GM19240 (cell line): Measurements from ENCODE around the gene SSMEM1.
"Not testable (repeated sequence)": the region's sequence is repeated elsewhere in the genome, so short reads cannot be mapped to it uniquely, and the experiment has no call there.

ENCODE experiments used
- DNase-seq: peaks from one replicate; pipeline ENCODE4 v3.0.0; 2011; ENCODE audit warnings: low spot score; ENCODE audit not compliant: insufficient read length

SSMEM1 gene

DNA sequence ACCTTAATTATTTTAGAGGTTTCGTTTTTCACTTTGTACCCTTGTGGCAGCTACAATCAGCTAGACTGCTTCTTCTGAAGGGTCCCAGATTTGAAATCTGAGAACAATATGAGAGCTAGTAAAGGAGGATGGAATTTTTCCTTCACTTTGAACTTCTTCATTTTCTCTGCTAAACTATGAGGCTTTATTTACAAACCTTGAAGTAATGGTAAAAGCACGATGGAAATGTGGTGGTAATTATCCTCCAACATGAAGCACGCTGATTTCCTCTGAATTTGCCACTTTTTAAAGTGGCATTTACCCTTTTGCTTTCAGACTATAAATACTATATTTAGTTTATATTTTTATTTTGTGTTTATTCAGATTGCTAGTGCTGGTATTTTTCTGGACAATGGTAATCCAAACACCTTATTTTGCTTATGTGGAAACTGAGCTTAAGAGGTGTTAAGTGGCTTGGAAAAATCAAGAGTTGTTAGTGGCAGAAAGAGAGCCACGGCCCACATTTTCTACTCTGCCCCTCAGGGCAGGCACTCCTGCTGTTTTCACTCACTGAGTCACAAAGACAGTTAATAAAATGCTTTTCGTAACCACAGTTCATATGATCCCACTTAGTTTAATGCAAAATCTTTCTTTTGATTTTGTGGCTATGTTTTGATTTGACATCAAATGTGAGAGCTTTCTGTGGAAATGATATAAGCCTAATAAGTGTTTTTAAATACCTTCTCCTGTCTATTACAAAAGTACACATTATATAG lies 2.7 kb downstream of the SSMEM1 start:
- DNase-seq, result no peak

- DNase-seq, result no peak
Measured at GRCh38 chr7:130213828-130214227, 6.2 kb downstream of the SSMEM1 start.

DNA sequence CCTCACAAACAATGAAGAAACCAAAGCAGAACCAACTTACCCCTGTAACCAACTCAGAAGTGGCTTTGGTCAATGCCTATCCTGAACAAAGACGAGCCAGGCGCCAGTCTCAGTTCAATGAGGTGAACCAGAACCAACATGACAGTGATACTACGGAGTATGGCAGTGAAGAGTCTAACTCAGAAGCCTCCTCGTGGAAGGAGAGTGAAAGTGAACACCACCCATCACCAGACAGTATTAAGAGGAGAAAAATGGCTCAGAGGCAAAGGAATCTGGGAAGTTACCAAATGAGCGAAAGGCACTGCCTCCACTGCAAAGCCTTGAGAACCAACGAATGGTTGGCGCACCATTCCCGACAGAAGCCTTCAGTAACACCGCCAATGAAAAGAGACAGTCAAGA lies 8.4 kb downstream of the SSMEM1 start:
- DNase-seq, result no peak

GRCh38 chr7:130216750-130217149 lies 9.1 kb downstream of the SSMEM1 start:
- no peak for DNase-seq

DNA sequence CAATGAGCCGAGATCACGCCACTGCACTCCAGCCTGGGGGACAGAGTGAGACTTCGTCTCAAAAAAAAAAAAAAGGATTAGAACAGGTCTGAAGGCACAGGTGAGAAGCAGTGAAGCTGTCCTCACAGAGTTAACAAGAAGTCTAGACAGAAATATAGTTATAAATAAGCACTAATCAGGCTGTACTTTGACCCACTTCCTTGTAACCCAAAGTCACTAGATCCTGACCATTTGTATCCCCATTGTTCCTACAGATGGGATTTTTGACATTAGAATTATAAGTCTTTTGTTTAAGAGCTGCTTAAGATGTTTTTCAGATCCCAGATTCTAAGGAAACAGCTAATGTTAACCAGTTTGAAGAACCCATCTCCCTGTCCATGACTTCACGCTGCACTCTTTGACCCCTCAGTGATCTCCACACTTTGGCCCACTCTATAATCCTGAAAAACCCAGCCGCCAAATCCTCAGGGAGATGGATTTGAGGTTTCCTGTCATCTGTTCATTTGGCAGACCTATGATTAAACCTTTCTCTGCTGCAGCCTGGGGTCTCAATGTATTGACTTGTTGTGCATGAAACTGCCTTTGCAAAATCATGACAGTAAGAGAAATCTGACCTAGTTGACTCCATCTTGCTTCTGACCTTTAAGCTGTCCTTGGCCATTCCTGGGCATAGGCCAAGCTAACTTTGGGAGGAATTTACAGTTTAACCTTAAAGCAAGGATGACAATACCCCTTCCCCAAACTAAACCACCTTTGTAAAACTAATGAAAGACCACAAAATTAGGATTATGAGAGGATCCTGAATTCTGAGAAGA lies 11.4 kb downstream of the SSMEM1 start:
- DNase-seq, result no peak

DNA sequence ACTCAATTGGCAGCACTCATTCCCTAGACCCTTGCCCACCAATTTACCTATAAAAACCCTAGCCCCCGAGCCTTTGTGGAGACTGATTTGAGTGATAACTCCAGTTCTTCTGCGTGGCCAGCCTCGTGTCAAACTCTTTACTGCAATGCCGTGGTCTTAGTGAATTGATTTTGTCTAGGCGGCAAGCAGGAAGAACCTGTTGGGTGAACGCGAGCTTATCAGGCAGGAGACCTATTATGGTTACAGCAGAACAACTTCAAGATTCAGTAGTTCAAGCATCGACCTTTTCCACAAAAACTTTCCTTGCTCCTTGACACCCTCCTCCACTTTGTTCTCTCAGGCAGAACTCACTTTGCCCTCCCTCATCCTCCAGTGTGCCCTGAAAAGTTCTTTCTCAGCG lies 12.2 kb downstream of the SSMEM1 start:
- no peak for DNase-seq

DNA sequence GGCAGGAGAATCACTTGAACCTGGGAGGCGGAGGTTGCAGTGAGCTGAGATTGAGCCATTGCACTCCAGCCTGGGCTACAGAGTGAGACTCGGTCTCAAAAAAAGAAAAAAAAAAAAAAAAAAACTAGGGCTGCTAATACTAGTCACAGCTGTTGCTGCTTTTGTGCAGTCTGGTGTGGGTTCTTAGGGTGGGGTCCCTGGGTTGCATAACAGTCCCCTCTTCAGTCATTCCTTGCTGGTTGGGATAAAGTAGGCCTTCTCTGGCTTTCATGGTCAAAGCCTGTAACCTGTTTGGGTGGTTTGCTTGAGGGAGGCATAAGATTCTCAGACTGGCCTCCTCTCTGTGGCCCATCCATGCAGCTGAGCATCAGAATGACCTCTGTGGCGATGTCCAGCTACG lies 14.1 kb downstream of the SSMEM1 start:
- no peak for DNase-seq

GRCh38 chr7:130223646-130224045 lies 16.0 kb downstream of the SSMEM1 start:
- DNase-seq, result no peak

DNA sequence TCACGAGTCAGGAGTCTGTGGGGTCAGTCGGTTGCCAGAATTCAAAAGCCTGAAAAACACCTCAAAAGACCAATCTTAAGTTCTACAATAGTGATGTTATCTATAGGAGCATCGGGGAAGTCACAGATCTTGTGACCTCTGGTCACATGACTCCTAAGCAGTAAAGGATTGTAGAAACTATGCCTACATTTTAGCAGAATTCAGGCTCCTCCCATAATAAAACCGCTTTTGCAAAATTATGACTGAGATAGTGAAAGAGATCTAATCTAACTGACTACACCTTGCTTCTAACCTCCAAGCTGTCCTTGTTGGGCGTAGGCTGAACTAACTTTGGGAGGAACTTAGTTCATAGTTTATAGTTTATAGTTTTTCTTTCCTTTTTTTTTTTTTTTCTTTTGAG lies 16.6 kb downstream of the SSMEM1 start:
- DNase-seq, result no peak

GRCh38 chr7:130224923-130225322 lies 17.3 kb downstream of the SSMEM1 start:
- not testable (repeated sequence) for DNase-seq

- no peak for DNase-seq
Measured at GRCh38 chr7:130226333-130226732, 18.7 kb downstream of the SSMEM1 start.

DNA sequence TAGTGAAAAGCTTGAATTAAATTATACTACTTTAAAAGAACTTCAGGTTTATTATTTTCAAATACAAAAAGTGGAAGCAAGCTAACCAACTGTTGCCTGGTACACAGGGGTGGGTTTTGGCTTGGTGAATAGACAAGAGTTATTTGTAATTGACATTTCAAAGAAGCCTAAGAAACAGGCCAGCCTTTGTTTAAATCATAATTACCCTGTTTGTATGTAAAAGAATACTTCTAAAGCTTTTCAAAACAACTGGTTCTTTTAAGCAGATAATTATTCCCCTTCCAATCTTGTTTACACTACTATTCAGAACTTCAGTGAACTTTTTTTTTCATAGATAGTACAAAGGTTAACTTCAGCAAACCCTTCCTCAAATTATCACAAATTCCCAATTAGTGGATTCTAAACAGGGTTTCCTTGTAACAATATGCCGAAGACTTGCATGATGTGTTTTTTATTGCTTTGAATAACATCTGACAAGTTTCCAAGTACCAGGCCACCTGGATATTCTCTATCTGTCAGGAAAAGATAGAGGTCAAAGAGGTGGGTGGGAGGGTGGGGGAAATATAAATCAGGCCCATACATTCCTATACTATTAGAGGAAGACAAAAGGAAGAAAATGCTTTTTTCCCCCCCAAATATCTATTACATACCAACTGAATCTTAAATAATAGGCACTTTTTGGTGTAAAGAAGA lies 20.4 kb downstream of the SSMEM1 start:
- DNase-seq, result no peak

DNA sequence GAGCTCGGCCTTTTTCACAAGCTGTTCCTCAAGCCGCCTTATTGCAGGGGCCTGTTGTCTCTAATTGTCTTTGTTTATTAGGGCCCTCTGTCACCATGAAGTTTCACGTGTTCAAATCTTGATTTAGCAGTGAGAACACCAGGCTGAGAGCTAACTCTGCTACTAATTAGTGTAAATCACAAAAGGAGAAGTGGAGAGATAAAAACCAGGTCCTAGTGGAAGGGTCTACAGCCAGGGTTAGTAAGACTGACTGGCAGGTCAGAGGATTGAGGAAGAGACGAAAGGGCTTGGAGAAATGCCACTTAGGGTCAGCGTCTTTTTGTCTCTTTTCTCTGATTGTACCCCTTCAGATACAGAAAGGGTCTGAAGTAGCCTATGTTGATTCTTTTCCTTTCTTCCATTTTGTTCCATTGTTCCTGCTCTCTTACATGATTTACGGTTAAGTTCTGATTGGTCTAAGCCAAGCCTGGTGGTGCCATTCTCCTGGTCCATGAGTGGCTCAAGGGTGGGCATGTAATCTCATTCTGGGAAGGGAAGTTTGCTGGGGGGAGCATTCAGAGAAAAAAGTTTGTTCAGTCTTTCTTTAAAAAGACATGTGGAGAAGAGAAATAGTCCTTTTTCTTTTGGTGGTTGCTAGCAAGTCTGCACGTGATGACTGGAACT lies 21.3 kb downstream of the SSMEM1 start:
- DNase-seq, result no peak

- DNase-seq, result not testable (repeated sequence)
Measured at GRCh38 chr7:130229981-130230380, 22.3 kb downstream of the SSMEM1 start.

- DNase-seq, result no peak
Measured at GRCh38 chr7:130231792-130232191, 24.1 kb downstream of the SSMEM1 start.

GRCh38 chr7:130232209-130232608 lies 24.5 kb downstream of the SSMEM1 start:
- no peak for DNase-seq

GRCh38 chr7:130234078-130234477 lies 26.4 kb downstream of the SSMEM1 start:
- DNase-seq, result no peak

- DNase-seq, result not testable (repeated sequence)
Measured at GRCh38 chr7:130236361-130236760, 28.7 kb downstream of the SSMEM1 start.

DNA sequence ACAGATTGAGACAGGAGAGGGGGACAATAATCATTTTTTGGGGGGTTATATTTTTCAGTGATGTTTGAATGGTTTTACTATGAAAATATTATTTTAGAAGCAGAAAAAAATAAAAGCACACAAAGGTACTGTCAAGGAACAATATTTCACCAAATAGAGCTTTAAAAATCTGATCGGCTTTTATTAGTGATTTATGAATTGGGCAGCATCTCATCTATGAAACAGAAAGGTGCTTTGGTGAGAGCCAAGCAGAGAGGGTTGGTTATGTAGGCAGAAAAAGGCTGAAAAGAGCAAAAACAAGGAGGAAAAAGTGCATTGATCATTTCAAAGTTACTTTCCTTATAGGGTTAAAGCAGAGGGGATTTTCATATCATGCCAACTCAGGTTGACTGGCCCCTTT lies 32.6 kb downstream of the SSMEM1 start:
- no peak for DNase-seq

DNA sequence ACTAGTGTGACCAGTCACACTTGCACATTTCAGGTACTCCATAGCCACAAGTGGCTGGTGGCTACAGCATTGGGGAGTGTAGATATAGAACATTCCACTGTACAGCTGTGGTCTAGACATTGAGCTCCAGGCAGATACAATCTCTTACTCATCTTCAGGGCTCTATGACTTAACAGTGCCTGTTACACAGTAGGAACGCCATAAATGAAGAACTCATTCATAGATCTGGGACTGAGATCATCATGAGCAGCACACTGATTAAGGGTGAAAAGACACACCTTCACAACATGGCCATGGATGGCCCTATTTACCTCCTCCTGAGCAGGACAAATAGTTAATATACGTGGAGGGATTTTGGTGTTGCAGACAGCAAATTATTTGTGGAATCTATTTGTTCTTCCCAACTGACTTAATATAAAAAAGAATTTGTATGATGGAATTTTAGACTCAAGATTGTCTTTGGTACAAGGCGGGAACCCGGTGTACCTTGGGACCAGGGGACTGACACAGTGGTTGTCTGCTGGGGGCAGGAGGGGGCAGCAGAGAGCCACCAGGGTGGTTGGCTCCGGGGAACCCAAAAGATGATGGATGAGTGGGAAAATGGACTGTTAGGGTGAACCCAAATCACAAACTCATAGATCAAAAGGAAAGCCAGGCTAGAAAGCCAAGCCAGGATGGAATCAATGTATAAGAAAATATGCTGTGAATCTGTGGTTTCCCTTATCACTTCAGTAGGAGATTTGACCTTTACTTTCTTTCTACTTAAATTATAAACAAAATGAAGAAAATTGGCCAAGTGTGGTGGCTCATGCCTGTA lies 34.7 kb downstream of the SSMEM1 start:
- DNase-seq, result peak; percentile 36

DNA sequence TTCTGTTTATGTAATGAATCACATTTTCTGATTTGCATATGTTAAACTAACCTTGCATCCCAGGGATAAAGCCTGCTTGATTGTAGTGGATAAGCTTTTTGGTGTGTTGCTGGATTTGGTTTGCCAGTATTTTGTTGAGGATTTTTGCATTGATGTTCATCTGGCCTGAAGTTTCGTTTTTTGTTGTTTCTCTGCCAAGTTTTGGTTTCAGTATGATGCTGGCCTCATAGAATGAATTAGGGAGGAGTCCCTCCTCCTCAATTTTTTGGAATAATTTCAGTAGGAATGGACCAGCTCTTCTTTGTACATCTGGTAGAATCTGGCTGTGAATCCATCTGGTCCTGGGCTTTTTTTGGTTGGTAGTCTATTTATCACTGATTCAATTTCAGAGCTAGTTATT lies 35.8 kb downstream of the SSMEM1 start:
- DNase-seq, result not testable (repeated sequence)
